GM21576 (cell line): ENCODE results near the gene ART1.
A peak's percentile ranks its signal among the peaks of the same experiment; 100 is the strongest.
"Not testable (repeated sequence)": the region's sequence is repeated elsewhere in the genome, so short reads cannot be mapped to it uniquely, and the experiment has no call there.

ENCODE experiments used
- ATAC-seq: cut with Tn5 transposase; IDR thresholded peaks from one replicate; pipeline ENCODE4 v1.9.1; 2021; ENCODE audit warnings: mild to moderate bottlenecking, moderate library complexity; ENCODE audit not compliant: unreplicated experiment

The ART1 gene, protein sequence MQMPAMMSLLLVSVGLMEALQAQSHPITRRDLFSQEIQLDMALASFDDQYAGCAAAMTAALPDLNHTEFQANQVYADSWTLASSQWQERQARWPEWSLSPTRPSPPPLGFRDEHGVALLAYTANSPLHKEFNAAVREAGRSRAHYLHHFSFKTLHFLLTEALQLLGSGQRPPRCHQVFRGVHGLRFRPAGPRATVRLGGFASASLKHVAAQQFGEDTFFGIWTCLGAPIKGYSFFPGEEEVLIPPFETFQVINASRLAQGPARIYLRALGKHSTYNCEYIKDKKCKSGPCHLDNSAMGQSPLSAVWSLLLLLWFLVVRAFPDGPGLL

DNA sequence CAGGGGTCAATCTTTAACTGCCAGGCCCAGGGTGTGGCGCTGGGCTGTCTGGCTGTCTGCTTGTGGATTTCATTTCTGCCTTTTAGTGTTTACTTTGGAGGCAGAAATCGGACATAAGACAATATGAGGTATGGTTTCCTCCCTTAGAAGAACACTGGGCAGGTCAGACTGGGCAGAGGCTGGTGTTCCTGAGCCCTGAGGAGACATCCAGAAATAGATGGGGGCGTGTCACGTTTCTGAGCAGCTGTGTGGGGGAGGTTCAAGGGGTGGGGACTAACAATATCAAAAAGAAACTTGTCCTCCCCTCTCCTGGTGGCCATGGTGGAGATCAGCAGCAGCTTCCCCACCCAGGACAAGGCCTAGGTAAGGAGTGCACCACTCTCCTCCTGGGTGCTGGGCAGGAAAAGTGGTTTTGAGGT, at the start of gene ART1:
Gene ART1 (plus strand): TSS at position 312 of the 419 bp plus-strand sequence. CDS start 14,086 bp downstream, outside the sequence.
- ATAC-seq, result no peak

- not testable (repeated sequence) for ATAC-seq
These were observed 47.2 kb upstream of the ART1 start for GRCh38 chr11:3597743-3598142.

- ATAC-seq, result not testable (repeated sequence)
These were observed 44.7 kb upstream of the ART1 start for GRCh38 chr11:3600201-3600600.

DNA sequence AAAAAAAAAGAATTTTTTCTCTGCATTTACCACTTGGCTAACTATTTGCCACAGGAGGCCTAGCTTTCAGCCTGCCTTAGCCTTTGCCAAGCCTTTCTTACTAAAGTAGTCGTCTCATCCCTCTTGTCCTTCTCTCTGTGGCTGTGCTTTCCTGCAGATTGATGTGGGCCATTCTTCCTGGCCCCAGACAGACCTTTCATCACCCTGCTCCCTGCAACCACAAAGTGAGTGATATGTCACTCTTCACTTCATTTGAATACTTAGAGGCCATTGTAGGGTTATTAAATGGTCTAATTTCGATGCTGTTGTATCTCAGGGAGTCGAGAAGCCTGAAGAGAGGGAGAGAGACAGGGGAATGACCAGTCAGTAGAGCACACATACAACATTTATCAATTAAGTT, 40.8 kb upstream of the ART1 start:
- no peak for ATAC-seq

DNA sequence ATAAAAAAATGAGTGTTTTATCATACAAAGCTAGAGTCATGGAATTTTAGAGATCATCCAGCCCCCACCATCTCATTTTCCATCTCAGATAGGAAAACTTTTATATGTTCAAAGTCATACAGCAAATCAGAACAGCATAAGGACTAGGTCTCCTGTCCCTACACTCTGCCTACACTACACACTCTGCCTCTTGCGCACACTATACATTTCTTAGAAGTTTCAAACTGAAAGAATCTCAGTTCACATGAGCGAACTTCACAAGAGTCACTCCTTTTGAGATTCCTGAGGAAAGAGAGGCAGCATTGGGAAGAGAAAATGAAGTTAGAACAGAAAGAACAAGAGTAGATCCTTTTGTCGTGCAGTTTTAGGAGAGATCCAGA, 39.7 kb upstream of the ART1 start:
- ATAC-seq, result no peak

DNA sequence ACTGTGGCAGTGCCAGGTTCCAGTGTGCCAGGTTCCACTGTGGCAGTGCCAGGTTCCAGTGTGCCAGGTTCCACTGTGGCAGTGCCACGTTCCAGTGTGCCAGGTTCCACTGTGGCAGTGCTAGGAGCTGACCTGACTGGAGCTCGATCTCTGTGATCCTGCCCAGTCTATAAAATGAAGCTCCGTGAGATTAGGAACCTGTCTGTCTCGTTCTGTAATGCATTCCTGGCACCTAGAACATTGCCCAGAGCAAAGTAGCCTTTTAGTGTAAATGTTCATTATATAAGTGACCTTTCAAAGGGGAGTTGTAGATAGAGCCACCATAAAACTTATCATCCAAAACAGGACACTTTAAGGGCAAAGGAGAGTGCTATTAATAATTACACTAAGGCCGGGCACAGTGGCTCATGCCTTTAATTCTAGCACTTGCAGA, 39.1 kb upstream of the ART1 start:
- no peak for ATAC-seq

DNA sequence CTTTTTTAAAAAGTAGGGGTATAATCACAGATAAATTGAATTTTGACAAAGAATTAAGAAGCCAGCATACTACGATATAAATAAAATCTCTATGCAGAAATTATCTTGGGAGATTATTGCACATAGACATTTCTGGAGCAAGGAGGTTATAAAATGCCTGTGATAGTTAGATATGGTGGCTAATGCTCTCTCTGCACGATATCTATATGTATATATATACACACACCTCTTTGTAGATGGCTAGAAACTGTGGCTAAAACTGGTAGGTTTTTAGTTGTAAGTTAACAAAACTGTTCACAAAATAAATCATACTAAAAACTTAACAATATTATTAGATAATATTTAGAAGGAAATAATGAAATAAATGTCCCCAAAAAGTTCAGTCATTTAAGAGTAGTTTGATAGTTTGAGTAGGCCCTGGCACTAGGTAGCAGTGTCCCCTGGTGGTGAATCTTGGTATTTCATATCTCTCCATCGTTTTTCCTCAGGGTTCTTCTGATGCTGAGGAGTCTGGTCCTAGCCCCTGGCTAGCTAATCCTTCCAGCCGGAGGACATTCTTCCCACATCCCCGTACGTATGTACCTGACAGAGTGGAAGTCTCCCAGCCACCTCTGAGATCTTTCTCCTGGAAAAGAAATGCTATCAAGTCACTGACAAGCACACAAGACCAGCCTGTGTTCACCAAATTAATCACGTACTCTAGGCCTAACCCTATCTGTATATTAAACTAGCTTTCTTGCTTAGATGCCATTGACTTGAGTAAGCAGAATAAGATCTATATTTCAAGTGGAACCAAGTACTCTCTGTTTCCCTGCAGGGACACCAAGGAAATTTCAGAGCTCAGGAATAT, 35.3 kb upstream of the ART1 start:
- no peak for ATAC-seq

GRCh38 chr11:3610846-3611245, 34.1 kb upstream of the ART1 start:
- ATAC-seq, result no peak

- no peak for ATAC-seq
These were observed 32.8 kb upstream of the ART1 start for GRCh38 chr11:3611976-3612678.

- ATAC-seq, result no peak
These were observed 30.8 kb upstream of the ART1 start for GRCh38 chr11:3613998-3614741.

DNA sequence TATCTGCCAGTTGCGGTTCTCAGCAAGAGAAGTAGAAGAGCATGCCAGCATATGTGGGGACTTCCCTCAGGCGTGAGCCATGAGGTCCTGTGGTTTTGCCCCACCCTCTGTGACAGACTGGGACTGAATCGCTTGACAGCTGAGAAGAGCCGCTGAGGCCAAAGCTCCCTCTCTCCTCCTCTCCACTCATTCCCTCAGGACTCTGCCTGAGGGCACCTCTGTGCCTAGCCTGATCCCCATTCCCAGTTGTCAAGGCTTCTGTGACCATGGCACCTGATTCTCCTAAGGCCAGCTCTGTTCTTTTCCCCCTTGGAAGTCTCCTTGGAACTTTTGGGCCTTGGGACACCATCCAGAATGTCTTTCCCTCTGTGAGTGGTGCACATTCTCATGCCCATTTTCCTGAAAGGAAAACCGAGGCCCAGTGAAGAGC, 30.2 kb upstream of the ART1 start:
- ATAC-seq, result peak; percentile 86

- no peak for ATAC-seq
These were observed 28.9 kb upstream of the ART1 start for GRCh38 chr11:3615998-3616397.

DNA sequence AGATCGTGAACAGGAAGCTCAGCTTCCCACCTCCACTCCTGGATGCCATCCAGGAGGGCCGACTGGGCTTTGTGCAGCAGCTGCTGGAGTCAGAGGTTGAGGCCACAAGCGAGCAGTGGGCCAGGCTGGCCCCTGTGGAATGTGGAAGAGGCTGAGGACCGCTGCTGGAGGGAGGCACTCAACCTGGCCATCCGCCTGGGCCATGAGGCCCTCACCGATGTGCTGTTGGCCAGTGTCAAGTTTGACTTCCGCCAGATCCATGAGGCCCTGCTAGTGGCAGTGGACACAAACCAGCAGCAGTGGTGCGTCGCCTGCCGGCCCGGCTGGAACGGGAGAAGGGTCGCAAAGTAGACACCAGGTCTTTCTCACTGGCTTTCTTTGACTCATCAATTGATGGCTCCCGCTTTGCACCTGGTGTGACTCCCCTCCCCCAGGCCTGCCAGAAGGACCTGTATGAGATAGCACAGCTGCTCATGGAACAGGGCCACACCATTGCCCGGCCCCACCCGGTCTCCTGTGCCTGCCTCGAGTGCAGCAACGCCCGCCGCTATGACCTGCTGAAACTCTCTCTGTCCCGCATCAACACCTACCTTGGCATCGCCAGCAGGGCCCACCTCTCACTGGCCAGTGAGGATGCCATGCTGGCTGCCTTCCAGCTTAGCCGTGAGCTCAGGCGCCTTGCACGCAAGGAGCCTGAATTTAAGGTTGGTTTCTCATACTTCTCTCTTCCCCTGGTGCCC, 28.0 kb upstream of the ART1 start:
- ATAC-seq, result no peak

- ATAC-seq, result no peak
These were observed 26.9 kb upstream of the ART1 start for GRCh38 chr11:3617990-3618389.

DNA sequence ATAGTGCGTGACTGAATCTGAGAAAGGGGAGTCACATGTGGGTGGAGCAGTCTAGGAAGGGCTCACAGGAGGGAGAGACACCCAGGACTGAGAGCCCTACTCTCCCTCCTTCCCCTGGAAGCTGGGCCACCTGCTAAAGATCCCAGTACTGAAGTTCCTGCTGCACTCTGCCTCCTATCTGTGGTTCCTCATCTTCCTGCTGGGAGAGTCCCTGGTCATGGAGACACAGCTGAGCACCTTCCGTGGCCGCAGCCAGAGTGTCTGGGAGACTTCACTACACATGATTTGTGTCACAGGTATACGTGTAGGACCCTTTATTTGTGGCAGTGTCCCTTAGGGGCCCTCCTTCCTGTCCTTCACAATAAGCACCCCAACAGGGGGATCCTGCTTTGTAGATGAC, 22.4 kb upstream of the ART1 start:
- no peak for ATAC-seq

- ATAC-seq, result no peak
These were observed 21.8 kb upstream of the ART1 start for GRCh38 chr11:3623121-3623520.

- no peak for ATAC-seq
These were observed 21.0 kb upstream of the ART1 start for GRCh38 chr11:3623767-3624458.

DNA sequence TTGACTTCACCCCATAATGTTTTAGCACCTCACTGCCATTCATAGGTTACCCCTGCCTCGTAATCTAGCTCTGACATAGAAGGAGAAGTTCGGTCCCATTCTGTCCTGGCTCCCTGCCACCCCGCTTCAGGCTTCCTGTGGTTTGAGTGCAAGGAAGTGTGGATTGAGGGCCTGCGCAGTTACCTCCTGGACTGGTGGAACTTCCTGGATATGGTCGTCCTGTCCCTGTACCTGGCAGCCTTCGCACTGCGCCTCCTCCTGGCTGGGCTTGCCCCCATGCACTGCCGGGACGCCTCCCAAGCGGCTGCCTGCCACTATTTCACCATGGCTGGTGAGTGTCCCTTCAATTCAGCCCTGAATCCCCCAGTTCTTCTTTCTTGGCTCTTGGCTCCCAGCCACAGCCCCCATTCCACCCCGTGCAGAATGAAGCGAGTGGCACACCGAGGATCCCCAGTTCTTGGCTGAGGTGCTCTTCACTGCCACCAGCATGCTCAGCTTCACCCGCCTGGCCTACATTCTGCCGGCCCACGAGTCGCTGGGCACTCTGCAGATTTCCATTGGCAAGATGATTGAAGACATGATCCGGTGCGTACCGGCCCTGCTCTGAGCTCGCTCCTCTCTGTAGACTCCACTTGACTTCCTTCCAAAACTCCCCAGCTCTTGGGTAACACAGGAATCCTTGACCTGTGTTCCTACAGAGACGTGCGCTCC, 18.5 kb upstream of the ART1 start:
- ATAC-seq, result no peak

GRCh38 chr11:3627291-3627690, 17.6 kb upstream of the ART1 start:
- ATAC-seq, result no peak
